ENCODE results near the gene GRIK2.

The GRIK2 gene

GRCh38 chr6:101400326-101401135 lies 7.0 kb downstream of the GRIK2 start:
- DNase-seq (ENCODE audit: low read depth in 2 of 2) = no peak

GRCh38 chr6:101401171-101401570 lies 7.7 kb downstream of the GRIK2 start:
- DNase-seq (ENCODE audit: low read depth in 2 of 2) = no peak

GRCh38 chr6:101401792-101402621 lies 8.5 kb downstream of the GRIK2 start:
- DNase-seq (ENCODE audit: low read depth in 2 of 2) = no peak

GRCh38 chr6:101402622-101403031 lies 9.1 kb downstream of the GRIK2 start:
- DNase-seq (ENCODE audit: low read depth in 2 of 2) = no peak

- DNase-seq (ENCODE audit: low read depth in 2 of 2) = no peak
These were observed 9.9 kb downstream of the GRIK2 start for GRCh38 chr6:101403216-101403945.

GRCh38 chr6:101404775-101405174 lies 11.3 kb downstream of the GRIK2 start:
- no peak for DNase-seq (ENCODE audit: low read depth in 2 of 2)

- no peak for DNase-seq (ENCODE audit: low read depth in 2 of 2)
These were observed 20.3 kb downstream of the GRIK2 start for GRCh38 chr6:101413773-101414172.

- DNase-seq (ENCODE audit: low read depth in 2 of 2) = no peak
These were observed 24.4 kb downstream of the GRIK2 start for GRCh38 chr6:101417900-101418299.

GRCh38 chr6:101422251-101422650 lies 28.7 kb downstream of the GRIK2 start:
- DNase-seq (ENCODE audit: low read depth in 2 of 2) = no peak

GRCh38 chr6:101422811-101423210 lies 29.3 kb downstream of the GRIK2 start:
- DNase-seq (ENCODE audit: low read depth in 2 of 2) = no peak

- no peak for DNase-seq (ENCODE audit: low read depth in 2 of 2)
These were observed 35.8 kb downstream of the GRIK2 start for GRCh38 chr6:101429270-101429669.

- DNase-seq (ENCODE audit: low read depth in 2 of 2) = no peak
These were observed 36.3 kb downstream of the GRIK2 start for GRCh38 chr6:101429845-101430244.

GRCh38 chr6:101433141-101433540 lies 39.6 kb downstream of the GRIK2 start:
- no peak for DNase-seq (ENCODE audit: low read depth in 2 of 2)

GRCh38 chr6:101434601-101435000 lies 41.1 kb downstream of the GRIK2 start:
- no peak for DNase-seq (ENCODE audit: low read depth in 2 of 2)

GRCh38 chr6:101435038-101435437 lies 41.5 kb downstream of the GRIK2 start:
- no peak for DNase-seq (ENCODE audit: low read depth in 2 of 2)

GRCh38 chr6:101439790-101440189 lies 46.3 kb downstream of the GRIK2 start:
- no peak for DNase-seq (ENCODE audit: low read depth in 2 of 2)

GRCh38 chr6:101443315-101443714 lies 49.8 kb downstream of the GRIK2 start:
- no peak for DNase-seq (ENCODE audit: low read depth in 2 of 2)

- DNase-seq (ENCODE audit: low read depth in 2 of 2) = no peak
These were observed 51.2 kb downstream of the GRIK2 start for GRCh38 chr6:101444717-101445116.

- no peak for DNase-seq (ENCODE audit: low read depth in 2 of 2)
These were observed 52.0 kb downstream of the GRIK2 start for GRCh38 chr6:101445527-101445926.

GRCh38 chr6:101450901-101451300 lies 57.4 kb downstream of the GRIK2 start:
- no peak for DNase-seq (ENCODE audit: low read depth in 2 of 2)

GRCh38 chr6:101451981-101452380 lies 58.5 kb downstream of the GRIK2 start:
- DNase-seq (ENCODE audit: low read depth in 2 of 2) = no peak

GRCh38 chr6:101453221-101453620 lies 59.7 kb downstream of the GRIK2 start:
- DNase-seq (ENCODE audit: low read depth in 2 of 2) = no peak

Data from stimulated activated CD4-positive, alpha-beta T cell treated with anti-CD3 and anti-CD28 coated beads, Interleukin-4, amount 100 ng/mL, for 48 hours (primary cell).